Measurements from ENCODE around the gene SH3RF2. TPM values are rescaled to one million over a fixed set of nuclear protein-coding genes. Genes with fewer than 3 reads are reported as not detected.

The SH3RF2 gene
- polyA plus RNA-seq, 3 donors: 2.4 to 3.3 (median 3.0) TPM

- no peak overlapping the region for H3K27ac ChIP-seq (ENCODE audit: low read depth, low read length)
- WGBS, 3 donors: 31 to 81% (median 71%) methylated on average over 4 of the region's 4 CpGs
These were observed 32.8 kb downstream of the SH3RF2 start for GRCh38 chr5:145968970-145969713.

DNA sequence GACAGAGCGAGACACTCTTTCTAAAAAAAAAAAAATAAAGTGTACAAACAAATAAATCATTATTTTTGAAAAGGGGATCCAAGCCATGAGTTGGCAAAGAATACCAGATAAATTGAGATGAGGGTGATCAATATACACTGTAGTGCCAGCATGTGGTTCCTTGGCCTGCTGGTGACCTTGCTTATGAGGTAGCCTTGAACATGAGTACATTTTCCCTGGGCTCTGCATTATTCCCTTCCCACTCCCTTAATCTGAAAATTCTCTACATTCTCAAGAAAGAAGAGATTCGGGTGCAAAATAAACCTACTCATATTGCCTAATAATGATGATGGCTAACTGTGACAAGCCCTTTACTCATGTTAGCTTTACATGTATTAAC lies 33.3 kb downstream of the SH3RF2 start:
- H3K27ac ChIP-seq (ENCODE audit: low read depth, low read length): no peak overlapping the region
- WGBS, 3 donors: 41 to 99% (median 98%) methylated on average over 2 of the region's 2 CpGs

DNA sequence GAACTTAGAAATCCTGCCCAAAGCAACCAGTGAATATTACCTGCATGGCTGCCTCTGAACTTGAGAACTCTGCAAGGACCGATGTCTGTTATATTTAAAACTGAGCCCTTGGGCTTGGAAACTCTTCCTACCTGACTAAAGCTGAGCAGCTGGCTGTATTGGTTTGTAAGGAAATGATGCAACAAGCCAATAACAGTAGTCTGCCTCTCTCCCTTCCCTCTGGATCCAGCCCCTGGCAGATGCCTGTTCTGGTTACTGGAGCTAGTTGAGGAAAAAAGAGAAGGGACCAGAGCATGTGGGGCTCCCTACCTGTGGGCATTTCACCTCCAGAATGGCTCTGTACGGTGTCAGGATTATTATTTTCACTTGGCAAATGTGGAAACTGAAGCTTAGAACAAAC lies 34.7 kb downstream of the SH3RF2 start:
- no peak overlapping the region for H3K27ac ChIP-seq (ENCODE audit: low read depth, low read length)
- WGBS, 3 donors: 84 to 92% (median 89%) methylated on average over 2 of the region's 2 CpGs

GRCh38 chr5:145971701-145972100 lies 35.3 kb downstream of the SH3RF2 start:
- WGBS, 3 donors: 90 to 97% (median 93%) methylated on average over 1 of the region's 1 CpG
- H3K27ac ChIP-seq (ENCODE audit: low read depth, low read length): no peak overlapping the region

DNA sequence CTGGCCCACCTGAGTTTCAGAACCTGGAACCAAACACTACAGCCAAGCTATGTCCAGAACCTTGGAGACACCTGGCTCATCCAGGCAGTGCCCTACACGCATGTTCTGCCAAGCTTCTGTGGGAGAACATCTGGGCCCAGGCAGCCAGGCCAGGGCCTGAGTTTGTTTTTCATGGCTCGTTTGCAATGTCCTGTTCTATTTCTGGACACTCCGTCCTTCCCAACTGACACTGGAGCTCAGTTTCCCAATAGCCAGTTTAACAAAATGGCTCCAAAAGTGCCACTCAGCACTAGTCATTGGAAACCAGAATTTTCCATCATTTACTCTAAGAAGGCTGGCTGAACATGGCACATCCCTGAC lies 38.6 kb downstream of the SH3RF2 start:
- 42 to 72% (median 60%) methylated on average over 3 of the region's 3 CpGs for WGBS, 3 donors
- H3K27ac ChIP-seq (ENCODE audit: low read depth, low read length): no peak overlapping the region

DNA sequence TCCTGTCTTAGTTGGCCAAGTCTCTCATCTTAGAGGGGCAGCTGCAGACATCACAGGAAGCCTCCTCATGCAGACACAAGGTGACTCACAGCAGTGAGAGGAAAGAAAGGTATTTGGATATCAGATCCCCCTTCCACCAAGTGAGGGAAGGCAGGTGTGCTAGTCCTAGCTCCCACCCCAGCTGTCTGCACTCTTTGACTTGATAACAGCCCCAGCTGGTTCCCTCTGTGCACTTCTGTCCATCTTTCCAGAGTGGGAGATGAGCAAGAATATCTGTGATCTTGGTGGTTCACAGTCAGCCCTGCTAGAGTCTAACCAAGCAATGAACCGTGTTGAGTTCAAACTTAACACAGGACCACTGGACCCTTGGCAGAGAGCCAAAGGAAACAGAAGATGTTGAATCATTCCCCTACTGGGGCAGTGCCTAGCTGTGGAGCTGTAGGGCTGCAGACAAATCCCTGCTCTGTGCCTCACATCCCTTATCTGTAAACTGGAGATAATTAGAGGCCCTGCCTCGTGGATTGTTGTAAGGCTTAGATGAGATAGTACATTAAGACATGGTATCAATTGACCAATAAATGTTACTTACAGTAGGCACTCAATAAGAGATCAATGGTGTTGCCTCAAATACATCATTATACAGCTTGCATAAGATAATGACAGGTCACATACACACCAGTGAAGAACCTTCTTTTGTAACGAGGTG lies 39.1 kb downstream of the SH3RF2 start:
- no peak overlapping the region for H3K27ac ChIP-seq (ENCODE audit: low read depth, low read length)
- WGBS, 3 donors: 32 to 48% (median 44%) methylated on average over 3 of the region's 3 CpGs

- no peak overlapping the region for H3K27ac ChIP-seq (ENCODE audit: low read depth, low read length)
- 57 to 83% (median 80%) methylated on average over 7 of the region's 7 CpGs for WGBS, 3 donors
These were observed 40.2 kb downstream of the SH3RF2 start for GRCh38 chr5:145976431-145977155.

GRCh38 chr5:145978171-145978570 lies 41.8 kb downstream of the SH3RF2 start:
- 58 to 87% (median 81%) methylated on average over 3 of the region's 3 CpGs for WGBS, 3 donors
- H3K27ac ChIP-seq (ENCODE audit: low read depth, low read length): no peak overlapping the region

GRCh38 chr5:145978708-145979107 lies 42.3 kb downstream of the SH3RF2 start:
- no peak overlapping the region for H3K27ac ChIP-seq (ENCODE audit: low read depth, low read length)
- WGBS, 3 donors: 19 to 55% (median 52%) methylated on average over 1 of the region's 1 CpG

- no peak overlapping the region for H3K27ac ChIP-seq (ENCODE audit: low read depth, low read length)
- 22 to 81% (median 75%) methylated on average over 7 of the region's 7 CpGs for WGBS, 3 donors
These were observed 43.2 kb downstream of the SH3RF2 start for GRCh38 chr5:145979270-145980223.

DNA sequence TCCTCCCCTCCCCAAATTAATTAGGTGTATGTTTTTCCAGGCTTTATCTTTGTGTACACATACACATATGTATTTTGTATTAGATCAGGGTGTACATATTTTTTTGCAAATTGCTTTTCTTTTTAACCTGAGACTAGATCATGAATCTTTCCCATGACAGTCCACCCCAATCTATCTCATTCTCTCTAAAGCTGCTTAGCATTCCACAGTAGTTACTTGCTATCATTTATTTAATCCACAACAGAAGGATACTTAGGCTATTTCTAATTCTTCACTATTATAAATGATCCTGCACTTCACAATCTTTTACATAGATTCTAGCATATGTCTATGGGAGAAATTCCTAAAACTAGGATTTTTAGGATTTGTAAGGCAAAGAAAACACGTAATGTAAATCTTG lies 43.9 kb downstream of the SH3RF2 start:
- no peak overlapping the region for H3K27ac ChIP-seq (ENCODE audit: low read depth, low read length)
- WGBS, 3 donors: 95 to 98% (median 97%) methylated on average over 1 of the region's 1 CpG

DNA sequence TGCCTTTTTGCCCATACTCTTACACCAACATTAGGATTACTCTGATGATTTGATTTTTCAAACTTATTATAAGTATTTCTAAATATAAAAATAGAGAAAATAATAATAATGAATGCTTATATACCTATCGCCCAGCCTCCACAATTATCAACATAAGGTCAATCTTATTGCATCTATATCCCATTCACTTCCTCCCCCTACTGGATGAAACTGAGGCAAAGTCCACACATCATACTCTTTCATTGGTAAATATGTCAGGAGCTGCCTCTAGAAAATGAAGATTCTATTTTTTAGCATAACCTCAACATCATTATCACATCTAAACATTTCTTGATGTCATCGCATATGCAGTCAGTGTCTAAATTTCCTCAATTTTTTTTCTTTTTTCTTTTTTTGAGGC lies 44.3 kb downstream of the SH3RF2 start:
- no peak overlapping the region for H3K27ac ChIP-seq (ENCODE audit: low read depth, low read length)
- WGBS, 3 donors: 87 to 95% (median 92%) methylated on average over 2 of the region's 2 CpGs

GRCh38 chr5:145981589-145982571 lies 45.5 kb downstream of the SH3RF2 start:
- H3K27ac ChIP-seq (ENCODE audit: low read depth, low read length): no peak overlapping the region
- 23 to 76% (median 66%) methylated on average over 3 of the region's 3 CpGs for WGBS, 3 donors

GRCh38 chr5:145982572-145983318 lies 46.4 kb downstream of the SH3RF2 start:
- H3K27ac ChIP-seq (ENCODE audit: low read depth, low read length): no peak overlapping the region
- WGBS, 3 donors: 64 to 94% (median 93%) methylated on average over 3 of the region's 3 CpGs

- 95 to 100% (median 98%) methylated on average over 2 of the region's 2 CpGs for WGBS, 3 donors
- H3K27ac ChIP-seq (ENCODE audit: low read depth, low read length): no peak overlapping the region
These were observed 47.1 kb downstream of the SH3RF2 start for GRCh38 chr5:145983446-145983845.

DNA sequence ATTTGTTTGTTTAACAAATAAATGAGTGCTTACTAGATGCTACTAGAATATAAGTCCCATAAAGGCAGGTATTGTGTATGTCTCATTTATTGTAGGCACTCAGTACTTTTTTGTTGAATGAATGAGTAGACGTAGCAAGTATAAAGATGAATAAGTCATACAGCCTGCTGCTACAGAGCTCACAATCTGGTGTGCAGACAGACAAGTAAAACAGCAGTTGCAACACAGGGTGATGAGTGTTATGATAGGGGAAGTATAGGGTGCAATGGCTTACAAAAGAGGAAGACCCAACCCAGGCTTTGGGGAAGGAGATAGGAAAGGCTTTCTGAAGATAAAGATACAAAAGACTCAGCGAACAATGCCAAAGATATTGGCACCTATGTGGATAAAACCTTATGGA lies 47.7 kb downstream of the SH3RF2 start:
- no peak overlapping the region for H3K27ac ChIP-seq (ENCODE audit: low read depth, low read length)
- 56 to 78% (median 56%) methylated on average over 2 of the region's 2 CpGs for WGBS, 3 donors

- WGBS, 3 donors: 56 to 87% (median 65%) methylated on average over 1 of the region's 1 CpG
- H3K27ac ChIP-seq (ENCODE audit: low read depth, low read length): no peak overlapping the region
These were observed 51.5 kb downstream of the SH3RF2 start for GRCh38 chr5:145987856-145988255.

Measured in adipose tissue (tissue), 3 donors.